HepG2 (cell line): ENCODE results near the gene EHBP1. TPM values are rescaled to one million over a fixed set of nuclear protein-coding genes. Genes with fewer than 3 reads are reported as not detected.
A peak's percentile ranks its signal among the peaks of the same experiment; 100 is the strongest.

Source experiments
- ATAC-seq: fragments of 200-7000 bp; cut with Tn5 transposase; 3 replicates; pipeline ENCODE4 v1.9.1; 2020; ENCODE audit warnings: mild to moderate bottlenecking, moderate library complexity
- BruUV-seq: library from RNA; stranded (reverse); fragments of 400-500 nt; replicated peaks from 2 replicates; lab custom pipeline; 2021; lab: Mats Ljungman, UMichigan
- CTCF ChIA-PET: fragments of 300-600 bp; formaldehyde crosslinking; extraction: SDS; loops from one replicate; lab custom pipeline; 2021; ENCODE audit warnings: low total read pairs, inconsistent platforms, low intra/inter-chr PET ratio; lab: Yijun Ruan, JAX
- POLR2A ChIA-PET: fragments of 350-600 bp; sonication (Branson Sonifier 250); formaldehyde crosslinking; loops from one replicate; lab custom pipeline; 2020; ENCODE audit warnings: antibody characterized with exemption, inconsistent platforms; lab: Yijun Ruan, JAX
- DNase-seq: peaks from one replicate; pipeline ENCODE4 v3.0.0-alpha.2; 2015; ENCODE audit warnings: low spot score
- FAIRE-seq: peaks from 3 replicates; lab custom pipeline; 2011; peaks lifted over from hg19 to GRCh38; lab: Jason Lieb, UNC
- H2AFZ ChIP-seq: one replicate; pipeline ENCODE4 v1.6.1; 2011; ENCODE audit warnings: low read length, inconsistent platforms
- H3K27ac ChIP-seq: fragments of 300-600 bp; 3 replicates; pipeline ENCODE4 v1.8.0; 2011; ENCODE audit warnings: mixed run types, mild to moderate bottlenecking, mixed read lengths, low read length, inconsistent platforms; ENCODE audit not compliant: insufficient read depth; ENCODE audit errors: extremely low read length
- H3K27me3 ChIP-seq, 2 experiments: fragments of 200-600 bp in 1 of 2; 2 replicates in 1 of 2; 3 replicates in 1 of 2; pipeline versions ENCODE4 v1.6.0 to v1.8.0; 2011; ENCODE audit warnings: low read length in 2 of 2, mild to moderate bottlenecking in 2 of 2, moderate library complexity in 2 of 2, inconsistent platforms in 1 of 2; ENCODE audit not compliant: insufficient read depth in 2 of 2, control insufficient read depth in 1 of 2
- H3K36me3 ChIP-seq, 2 experiments: fragments of 200-600 bp in 1 of 2; replicated peaks in 1 of 2; 2 replicates in 1 of 2; 3 replicates in 1 of 2; pipeline versions ENCODE4 v1.5.1 to v1.8.0; 2011; ENCODE audit warnings: low read length in 2 of 2, inconsistent platforms in 1 of 2; ENCODE audit not compliant: insufficient read depth in 2 of 2, control insufficient read depth in 1 of 2
- H3K4me1 ChIP-seq: 2 replicates; pipeline ENCODE4 v1.5.1; 2012; ENCODE audit warnings: low read length, inconsistent platforms; ENCODE audit not compliant: insufficient read depth
- H3K4me2 ChIP-seq: 2 replicates; pipeline ENCODE4 v1.6.0; 2011; ENCODE audit warnings: low read depth, low read length, inconsistent platforms
- H3K4me3 ChIP-seq, 3 experiments: fragments of 200-600 bp in 1 of 3; sonication (generic), shearing (Covaris generic) in 1 of 3; replicated peaks in 1 of 3; 2 replicates each; pipeline ENCODE4 v1.5.1; 2011 to 2016; ENCODE audit warnings: low read length in 3 of 3, inconsistent platforms in 2 of 3, low read depth in 2 of 3, mild to moderate bottlenecking in 2 of 3, control low read depth in 1 of 3, mixed read lengths in 1 of 3; ENCODE audit not compliant: insufficient read depth in 1 of 3
- H3K79me2 ChIP-seq: one replicate; pipeline ENCODE4 v1.6.1; 2011; ENCODE audit warnings: low read length, inconsistent platforms; ENCODE audit not compliant: insufficient read depth
- H3K9ac ChIP-seq: 2 replicates; pipeline ENCODE4 v1.6.0; 2011; ENCODE audit warnings: mild to moderate bottlenecking, low read depth, low read length, inconsistent platforms; ENCODE audit not compliant: insufficient read depth
- H3K9me3 ChIP-seq: 2 replicates; pipeline ENCODE4 v1.5.1; 2012; ENCODE audit warnings: mild to moderate bottlenecking, low read length
- H4K20me1 ChIP-seq: 2 replicates; pipeline ENCODE4 v1.6.0; 2011; ENCODE audit warnings: inconsistent platforms, mild to moderate bottlenecking, low read length, moderate library complexity; ENCODE audit not compliant: insufficient read depth
- AGO2 ChIP-seq: fragments of 200-400 bp; formaldehyde crosslinking; optimal IDR thresholded peaks from 2 replicates; pipeline ENCODE3; 2017; ENCODE audit warnings: mild to moderate bottlenecking, low read depth, low read length, moderate library complexity
- AHDC1 ChIP-seq: sonication (generic); formaldehyde crosslinking; IDR thresholded peaks from 2 replicates; pipeline ENCODE4 v1.5.1; 2020; ENCODE audit warnings: mild to moderate bottlenecking, missing genetic modification reagents, borderline replicate concordance
- ATF7-NPFF ChIP-seq: sonication (generic); formaldehyde crosslinking; IDR thresholded peaks from 2 replicates; pipeline ENCODE4 v1.8.1; 2023; ENCODE audit warnings: mild to moderate bottlenecking, low read depth, missing genetic modification reagents, moderate library complexity
- SP1 ChIP-seq, 2 experiments: fragments of 450-650 bp in 1 of 2; sonication (generic) in 1 of 2; formaldehyde crosslinking in 1 of 2; IDR thresholded peaks; 2 replicates each; pipeline versions ENCODE4 v1.4.0 to v1.6.1; 2016 to 2020; ENCODE audit warnings: missing genetic modification reagents in 1 of 2
- WGBS: methylation state at CpG from one replicate; pipeline ENCODE4 v1.1.6; 2017; ENCODE audit warnings: low lambda C conversion rate; 5-methylcytosine and 5-hydroxymethylcytosine counted together
- in situ Hi-C: cut with HindIII; loops from 2 replicates; pipeline ENCODE4 v1.10.0; 2017; ENCODE audit warnings: low pct_unique_long_range_greater_than_20kb; ENCODE audit not compliant: extremely low pct_ligation_motif_present
- intact Hi-C: fragments of 100-400 bp; cut with micrococcal nuclease; formaldehyde crosslinking; loops from one replicate; pipeline ENCODE4 v1.10.0; 2022; ENCODE audit not compliant: unreplicated experiment
- polyA plus RNA-seq, 8 experiments: library from polyadenylated mRNA; depleted of rRNA in 3 of 8; stranded (reverse) in 7 of 8; unstranded in 1 of 8; fragments of >200 nt; fragmentation: Illumina TruSeq in 4 of 8; extraction: Trizol in 4 of 8; gene quantifications; 2 replicates each; pipeline versions ENCODE4 v1.2.1 to v1.2.3, GENCODE V29; 2011 to 2016; ENCODE audit warnings: low read depth in 4 of 8, missing spikeins in 1 of 8, mixed read lengths in 1 of 8; ENCODE audit not compliant: insufficient read depth in 1 of 8
- total RNA-seq, 5 experiments: library from RNA; depleted of rRNA; stranded (reverse); fragments of >200 nt; fragmentation: Illumina TruSeq; extraction: Trizol; gene quantifications; 2 replicates each; pipeline ENCODE4 v1.2.3, GENCODE V29; 2016; ENCODE audit warnings: low read depth in 1 of 5

The EHBP1 gene
- total and polyA plus RNA-seq, 2 of the 13 experiments (the other 11 are each of a cell fraction or from before 2014, with no cell fraction given) = 93.5 to 146 TPM

- Histone ChIP-seq H3K9ac (no peak overlapping the region), H3K27ac (no peak overlapping the region), H3K27me3 (no peaks in the 10 kb centered on the region), H3K4me1 (no peaks in the 10 kb centered on the region), H2AFZ (no peak overlapping the region), H3K79me2 (no peaks in the 10 kb centered on the region), H3K4me3 (no peak overlapping the region), H4K20me1 (no peaks in the 10 kb centered on the region), H3K9me3 (no peaks in the 10 kb centered on the region)
- in situ Hi-C loops = no loop called here
- FAIRE-seq = no peak
- CTCF ChIA-PET = no interaction called here
- POLR2A ChIA-PET = no interaction called here
- no peak for DNase-seq
- ATAC-seq = no peak
- TF ChIP-seq ATF7-NPFF (CRISPR knock-in tag) (no peak), SP1 (IDR thresholded peaks at IDR 0.05) (no peak), SP1 (CRISPR knock-in tag; IDR thresholded peaks at IDR 0.05) (no peak), AGO2 (peak; percentile 32), AHDC1 (CRISPR knock-in tag) (no peak)
- TF ChIP-seq, all 625 proteins: peak for 1
- BruUV-seq = no TSS peak
- 98% methylated on average over 4 of the region's 4 CpGs for WGBS
- intact Hi-C loops = no loop called here
- peaks cover 20 to 77% of the 10 kb centered on the region in 2 experiments for H3K36me3 ChIP-seq
- no peak overlapping the region for H3K4me2 ChIP-seq
Measured at GRCh38 chr2:62994206-62994605, 288.7 kb downstream of the EHBP1 start.
